NCI-H2029 (cell line): ENCODE measurements around the gene LRRK1.

Experiments used
- DNase-seq: peaks from one replicate; lab custom pipeline; 2025; lab: John Stamatoyannopoulos, UW

LRRK1 gene

GRCh38 chr15:101043011-101043410, 123.9 kb downstream of the LRRK1 start:
- no peak for DNase-seq

GRCh38 chr15:101043911-101044624, 124.9 kb downstream of the LRRK1 start:
- no peak for DNase-seq

GRCh38 chr15:101044625-101045235, 125.6 kb downstream of the LRRK1 start:
- DNase-seq = no peak

GRCh38 chr15:101045236-101045646, 126.1 kb downstream of the LRRK1 start:
- no peak for DNase-seq

- DNase-seq = no peak
Observed at GRCh38 chr15:101045835-101046691, 126.9 kb downstream of the LRRK1 start.

- no peak for DNase-seq
Observed at GRCh38 chr15:101046826-101047225, 127.7 kb downstream of the LRRK1 start.

- no peak for DNase-seq
Observed at GRCh38 chr15:101047301-101047781, 128.2 kb downstream of the LRRK1 start.

- DNase-seq = no peak
Observed at GRCh38 chr15:101048176-101048575, 129.0 kb downstream of the LRRK1 start.

GRCh38 chr15:101048581-101049030, 129.4 kb downstream of the LRRK1 start:
- DNase-seq = no peak

- DNase-seq = no peak
Observed at GRCh38 chr15:101049282-101049681, 130.1 kb downstream of the LRRK1 start.

GRCh38 chr15:101049856-101050622, 130.9 kb downstream of the LRRK1 start:
- no peak for DNase-seq

- DNase-seq = no peak
Observed at GRCh38 chr15:101050623-101051290, 131.6 kb downstream of the LRRK1 start.

- DNase-seq = no peak
Observed at GRCh38 chr15:101051291-101052030, 132.3 kb downstream of the LRRK1 start.

- DNase-seq = no peak
Observed at GRCh38 chr15:101052031-101052620, 133.0 kb downstream of the LRRK1 start.

GRCh38 chr15:101052681-101053121, 133.5 kb downstream of the LRRK1 start:
- no peak for DNase-seq

GRCh38 chr15:101053261-101053660, 134.1 kb downstream of the LRRK1 start:
- DNase-seq = no peak

GRCh38 chr15:101054116-101054515, 135.0 kb downstream of the LRRK1 start:
- DNase-seq = no peak

GRCh38 chr15:101054991-101055390, 135.8 kb downstream of the LRRK1 start:
- DNase-seq = no peak

GRCh38 chr15:101055411-101055810, 136.3 kb downstream of the LRRK1 start:
- DNase-seq = no peak
